Activated T-cell treated with anti-CD3 and anti-CD28 coated beads for 4 hours (primary cell): ENCODE data around the gene IQCK.
"Not testable (repeated sequence)": the region's sequence is repeated elsewhere in the genome, so short reads cannot be mapped to it uniquely, and the experiment has no call there.

ENCODE experiments used
- DNase-seq: peaks from one replicate; pipeline ENCODE4 v3.0.0-alpha.2; 2020

The IQCK gene

DNA sequence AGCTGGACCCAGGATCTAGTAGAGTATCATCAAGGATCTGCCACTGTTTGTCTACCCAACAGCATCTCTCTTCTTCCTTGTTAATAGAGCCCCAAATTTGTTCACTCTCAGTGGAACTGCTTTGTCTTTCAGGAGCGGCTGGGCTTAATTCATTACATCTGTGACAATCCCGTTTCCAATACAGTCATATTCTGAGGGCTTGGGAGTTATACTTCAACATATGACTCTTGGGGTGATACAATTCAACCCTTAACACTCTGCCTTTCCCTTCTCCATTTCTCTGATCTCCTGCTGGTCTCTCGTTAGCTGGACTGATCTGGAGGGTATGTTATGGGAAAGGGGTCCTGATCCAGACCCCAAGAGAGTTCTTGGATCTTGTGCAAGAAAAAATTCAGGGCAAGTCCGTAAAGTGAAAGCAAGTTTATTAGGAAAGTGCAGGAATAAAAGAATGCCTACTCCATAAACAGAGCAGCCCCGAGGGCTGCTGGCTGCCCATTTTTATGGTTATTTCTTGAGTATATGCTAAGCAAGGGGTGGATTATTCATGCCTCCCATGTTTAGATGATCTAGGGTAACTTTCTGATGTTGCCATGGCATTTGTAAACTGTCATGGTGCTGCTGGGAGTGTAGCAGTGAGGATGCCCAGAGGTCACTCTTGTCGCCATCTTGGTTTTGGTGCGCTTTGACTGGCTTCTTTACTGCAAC, 42.4 kb downstream of the IQCK start:
- no peak for DNase-seq

DNA sequence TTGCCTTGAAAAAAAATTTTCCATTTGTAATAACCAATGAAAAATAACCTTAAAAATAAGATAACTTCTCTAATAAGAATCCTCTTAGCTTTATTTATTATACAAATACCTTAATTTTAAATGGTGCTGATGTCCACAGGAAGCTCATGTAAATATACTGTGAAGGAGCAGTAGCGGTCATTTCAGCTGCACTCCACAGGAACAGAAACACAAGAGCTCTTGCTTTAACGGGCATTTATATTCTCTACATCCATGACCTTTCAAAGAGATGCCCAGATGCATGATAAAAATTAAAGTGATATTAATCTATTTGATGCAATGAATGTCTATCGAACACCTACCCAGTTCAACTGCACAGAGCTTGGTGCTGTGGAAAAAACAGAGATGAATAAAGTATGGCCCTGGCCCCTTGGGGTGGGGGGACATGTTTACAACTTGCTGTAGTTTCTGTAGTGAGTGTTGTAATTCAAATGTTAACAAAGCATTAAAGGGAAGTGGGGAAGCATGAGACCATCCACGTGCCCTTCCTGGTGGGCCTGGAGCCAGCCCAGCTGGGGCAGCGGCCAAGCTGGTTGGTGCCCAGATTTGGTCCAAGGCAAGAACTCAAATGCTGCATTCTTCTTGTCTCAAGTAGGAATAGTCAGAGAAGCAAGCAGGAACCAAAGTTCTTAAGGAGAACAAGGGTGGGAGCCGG, 47.9 kb downstream of the IQCK start:
- DNase-seq, result no peak

DNA sequence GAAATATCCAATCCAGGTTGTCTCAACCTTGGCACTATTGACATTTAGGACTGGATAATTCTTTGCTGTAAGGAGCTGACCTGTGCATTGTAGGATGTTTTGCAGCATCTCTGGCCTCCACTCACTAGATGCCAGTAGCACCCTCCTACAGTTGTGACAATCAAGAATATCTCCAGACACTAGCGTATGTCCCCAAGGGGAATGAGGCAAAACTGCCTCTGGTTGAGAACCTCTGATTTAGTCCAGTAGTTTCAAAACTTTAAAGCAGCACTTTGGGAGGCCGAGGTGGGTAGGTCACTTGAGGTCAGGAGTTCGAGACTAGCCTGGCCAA, 48.4 kb downstream of the IQCK start:
- DNase-seq, result no peak

DNA sequence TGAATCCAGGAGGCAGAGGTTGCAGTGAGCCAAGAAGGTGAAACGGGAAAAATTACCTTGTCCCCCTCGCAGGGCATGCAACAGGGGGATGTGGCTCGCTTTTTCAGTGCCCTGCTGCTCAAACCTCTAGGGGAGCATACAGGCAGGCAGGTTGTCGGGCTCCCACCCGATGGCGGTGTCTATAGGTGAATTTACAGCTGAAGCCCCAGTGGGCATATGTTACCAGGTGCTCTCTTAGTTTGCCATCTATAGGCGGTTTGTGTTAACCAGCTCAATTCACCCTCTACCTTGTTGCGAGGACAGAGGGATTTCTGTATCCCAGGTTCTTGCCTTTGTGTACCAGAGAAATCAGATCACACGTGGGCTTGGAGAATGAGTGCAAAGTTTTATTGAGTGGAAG, 48.9 kb downstream of the IQCK start:
- no peak for DNase-seq

DNA sequence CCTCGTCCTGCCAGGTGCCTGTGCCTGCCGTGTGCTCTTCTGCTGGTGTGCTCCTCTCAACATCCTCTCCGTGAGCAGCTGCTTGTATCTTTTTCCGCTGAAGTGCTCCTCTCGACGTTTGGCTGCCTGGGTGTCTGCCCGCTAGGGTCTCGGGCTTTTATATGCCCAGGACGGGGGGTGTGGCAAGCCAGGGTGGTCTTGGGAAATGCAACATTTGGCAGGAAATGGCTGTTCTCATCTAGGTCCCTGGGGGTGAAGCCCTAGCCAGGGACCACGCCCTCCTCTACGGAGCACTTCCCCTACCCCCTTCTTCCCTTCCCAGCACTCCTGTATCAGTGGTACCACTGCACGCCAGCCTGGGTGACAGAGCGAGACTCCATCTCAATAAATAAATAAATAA, 49.4 kb downstream of the IQCK start:
- DNase-seq, result no peak

DNA sequence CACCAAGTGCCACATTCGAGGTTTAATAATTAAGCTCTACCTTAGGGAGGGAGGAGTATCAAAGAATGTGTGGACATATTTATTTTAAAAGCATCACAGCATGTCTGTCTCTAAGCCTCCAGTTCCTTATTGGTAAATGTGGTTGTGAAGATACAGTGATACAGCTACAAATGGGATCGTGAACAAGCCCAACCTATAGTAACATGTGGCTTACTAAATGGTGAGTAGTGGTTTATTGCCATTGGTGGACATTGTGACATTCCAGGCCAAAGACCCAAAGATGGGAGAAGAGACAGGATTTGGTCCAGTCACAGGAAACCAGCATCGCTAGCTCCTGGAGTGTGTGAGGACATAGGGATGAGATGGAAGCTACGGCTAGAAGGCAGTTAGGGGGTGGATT, 51.2 kb downstream of the IQCK start:
- DNase-seq, result no peak

DNA sequence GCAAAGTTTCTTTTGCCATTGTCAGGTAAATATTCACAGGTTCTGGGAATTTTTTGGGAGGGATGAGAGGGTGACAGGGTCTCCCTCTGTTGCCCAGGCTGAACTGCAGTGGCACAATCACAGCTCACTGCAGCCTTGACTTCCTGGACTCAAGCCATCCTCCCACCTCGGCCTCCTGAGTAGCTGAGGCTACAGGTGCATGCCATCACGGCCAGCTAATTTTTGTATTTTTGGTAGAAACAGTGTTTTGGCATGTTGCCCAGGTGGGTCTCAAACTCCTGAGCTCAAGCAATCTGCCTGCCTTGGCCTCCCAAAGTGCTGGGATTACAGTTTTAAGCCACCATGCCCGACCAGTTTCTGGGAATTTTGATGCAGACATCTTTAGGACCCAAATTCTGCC, 53.0 kb downstream of the IQCK start:
- DNase-seq, result no peak

DNA sequence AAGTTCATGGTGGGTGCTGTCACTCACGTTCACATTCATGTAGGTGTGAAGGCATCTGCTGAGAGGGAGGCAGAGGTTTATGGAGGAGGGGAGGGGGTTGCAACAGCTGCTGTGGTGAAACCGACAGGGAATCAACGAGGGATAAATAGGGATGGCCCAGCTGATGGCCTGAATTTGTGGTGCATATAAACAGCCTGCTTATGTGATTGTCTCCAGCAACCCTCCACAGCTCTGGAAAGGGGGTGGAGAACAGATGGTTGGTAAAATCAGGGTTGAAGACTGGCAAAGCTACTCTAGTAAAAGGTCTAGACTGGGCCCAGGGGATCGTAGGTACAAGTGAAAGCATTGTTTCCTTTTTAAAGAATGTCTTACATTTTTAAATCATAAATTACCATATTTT, 53.7 kb downstream of the IQCK start:
- no peak for DNase-seq

DNA sequence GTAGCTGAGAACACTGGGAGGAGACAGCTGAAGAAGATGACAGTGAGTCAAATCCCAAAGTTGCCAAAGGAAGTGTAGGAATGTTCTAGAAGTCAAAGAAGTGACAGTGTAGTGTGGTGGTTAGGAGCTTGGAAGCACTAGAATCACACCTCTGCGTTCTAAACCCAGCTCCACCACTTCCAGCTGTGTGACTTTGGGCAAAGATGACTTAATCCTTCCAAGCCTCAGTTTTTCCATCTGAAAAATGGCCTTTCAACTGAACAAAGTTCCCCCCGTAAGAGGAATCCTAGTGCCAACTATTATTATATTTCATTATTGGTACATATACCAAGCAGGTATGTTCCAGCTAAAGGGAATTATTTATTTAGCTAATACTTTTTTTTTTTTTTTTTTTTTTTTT, 56.0 kb downstream of the IQCK start:
- no peak for DNase-seq

DNA sequence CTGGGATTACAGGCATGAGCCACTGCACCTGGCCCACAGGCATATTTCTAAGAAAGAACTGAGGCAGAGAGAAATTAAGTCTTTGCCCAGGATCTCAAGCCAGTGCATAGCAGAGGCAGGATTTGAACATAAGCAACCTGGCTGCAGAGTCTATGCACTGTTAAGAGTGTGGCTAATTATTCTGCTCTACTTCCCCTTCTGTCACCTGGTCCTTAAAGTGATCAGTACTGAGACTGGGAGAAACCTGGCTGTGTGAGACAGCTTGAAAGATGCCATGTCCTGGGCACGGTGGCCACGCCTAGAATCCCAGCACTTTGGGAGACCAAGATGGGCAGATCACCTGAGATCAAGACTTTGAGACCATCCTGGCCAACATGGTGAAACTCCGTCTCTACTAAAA, 58.1 kb downstream of the IQCK start:
- DNase-seq, result no peak

DNA sequence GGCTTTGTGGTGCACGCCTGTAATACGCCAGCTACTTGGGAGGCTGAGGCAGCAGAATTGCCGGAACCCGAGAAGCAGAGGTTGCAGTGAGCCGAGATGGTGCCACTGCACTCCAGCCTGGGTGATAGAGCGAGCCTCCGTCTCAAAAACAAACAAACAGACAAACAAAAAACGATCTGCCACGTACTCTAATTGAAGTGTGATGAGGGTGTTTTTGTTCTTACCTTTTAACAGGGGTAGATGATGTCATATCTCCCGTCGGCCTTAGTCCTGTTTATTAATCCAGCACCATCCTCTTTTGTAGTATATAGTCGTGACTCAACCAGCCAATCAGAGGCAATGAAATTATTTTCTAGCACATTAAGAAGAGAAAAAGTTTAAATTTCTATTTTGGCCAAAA, 58.5 kb downstream of the IQCK start:
- DNase-seq, result no peak

DNA sequence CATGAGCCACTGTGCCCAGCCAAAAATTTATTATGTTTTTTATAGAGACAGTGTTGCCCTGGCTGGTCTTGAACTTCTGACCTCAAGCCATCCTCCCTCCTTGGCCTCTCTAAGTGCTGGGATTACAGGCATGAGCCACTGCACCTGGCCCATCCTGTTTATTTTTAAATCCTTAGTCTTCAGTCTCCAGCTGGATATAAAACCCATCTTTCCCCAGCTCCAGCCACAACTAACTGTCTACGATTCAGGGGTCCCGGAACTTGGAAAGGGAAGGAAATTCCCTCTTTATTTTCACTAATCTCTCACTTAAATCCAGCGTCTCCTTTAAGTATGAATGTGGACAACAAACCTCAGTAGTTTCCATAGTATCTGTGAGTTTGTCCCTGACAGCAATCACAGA, 62.2 kb downstream of the IQCK start:
- no peak for DNase-seq

DNA sequence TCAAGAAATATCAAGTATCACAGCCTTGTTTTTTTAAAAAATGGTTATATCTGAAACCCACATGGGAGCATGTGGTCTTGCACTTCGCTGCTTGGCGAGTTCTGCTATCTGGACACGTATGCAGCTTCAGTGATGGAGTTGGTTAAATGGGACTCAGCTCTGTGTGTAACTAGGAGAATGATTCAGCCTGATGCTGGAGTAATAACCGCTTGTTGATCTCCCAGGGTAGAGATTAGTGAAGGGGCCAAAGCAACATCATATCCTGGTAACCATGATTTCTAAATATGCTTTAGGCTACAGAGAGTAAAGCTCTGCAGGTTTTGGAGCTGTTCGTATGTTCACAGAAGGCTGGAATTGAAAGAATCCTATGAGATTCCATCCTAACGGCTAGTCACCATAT, 63.2 kb downstream of the IQCK start:
- no peak for DNase-seq

DNA sequence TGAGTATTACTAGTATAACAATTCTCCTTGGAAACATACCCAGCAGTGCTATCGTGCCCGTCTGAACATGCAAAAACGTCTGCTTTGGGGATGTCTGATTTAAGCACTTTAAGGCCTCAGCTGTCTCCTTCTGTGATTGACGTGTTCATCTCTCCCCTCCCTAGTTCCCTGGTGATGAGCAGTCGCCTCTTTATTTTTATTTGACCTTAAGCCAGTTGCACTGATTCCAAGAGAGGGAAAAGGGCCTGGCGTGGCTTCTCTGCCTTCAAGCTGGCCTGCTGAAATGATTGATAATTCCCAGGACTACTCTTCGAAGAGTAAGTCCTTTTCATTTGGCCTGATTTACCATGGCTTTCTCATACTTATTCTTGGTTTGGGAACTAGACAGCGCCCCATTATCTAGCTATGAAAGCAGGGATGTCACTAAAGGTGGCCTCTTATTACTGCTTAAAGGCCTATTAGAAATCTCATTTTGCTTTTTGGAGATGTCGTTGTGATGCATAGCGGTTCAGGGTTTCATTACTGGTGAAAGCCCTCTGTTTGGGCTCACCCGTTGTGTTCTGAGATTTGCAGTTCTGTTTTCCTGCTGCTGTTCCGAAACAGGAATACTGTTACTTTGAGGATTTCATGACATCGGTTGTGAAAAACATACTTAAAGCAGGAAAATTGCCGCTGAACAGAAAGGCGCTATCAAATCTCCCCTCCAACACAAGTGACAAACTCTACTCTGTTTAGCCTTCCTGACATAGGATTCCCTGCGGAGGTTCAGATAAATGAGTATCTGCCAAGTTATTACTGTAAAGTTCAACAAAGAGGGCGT, 65.5 kb downstream of the IQCK start:
- no peak for DNase-seq

DNA sequence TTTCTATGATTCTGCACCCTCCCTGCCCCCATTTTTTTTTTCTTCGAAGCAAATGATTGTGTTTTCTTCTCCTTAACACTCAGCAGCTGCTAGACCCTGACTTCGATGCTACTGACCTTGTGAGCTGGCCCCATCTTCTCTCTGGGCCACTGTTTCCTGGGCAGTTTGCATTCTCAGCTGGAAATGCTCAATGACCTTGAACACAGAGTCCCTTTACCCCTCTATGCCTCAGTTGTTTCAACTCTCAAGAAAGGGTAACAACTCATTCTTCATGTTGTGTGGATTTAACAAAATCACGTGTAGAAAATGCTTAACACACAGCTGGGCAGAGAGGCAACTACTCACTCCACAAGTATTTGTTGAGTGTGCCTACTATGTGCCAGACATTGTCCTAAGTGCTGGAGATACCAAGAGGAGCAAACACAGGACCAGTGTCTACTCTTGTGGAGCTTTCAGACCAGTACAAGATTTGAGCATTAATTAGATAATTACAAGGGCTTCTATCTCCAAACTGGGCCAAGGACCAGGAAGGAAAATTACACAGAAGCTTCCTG, 66.2 kb downstream of the IQCK start:
- DNase-seq, result no peak

DNA sequence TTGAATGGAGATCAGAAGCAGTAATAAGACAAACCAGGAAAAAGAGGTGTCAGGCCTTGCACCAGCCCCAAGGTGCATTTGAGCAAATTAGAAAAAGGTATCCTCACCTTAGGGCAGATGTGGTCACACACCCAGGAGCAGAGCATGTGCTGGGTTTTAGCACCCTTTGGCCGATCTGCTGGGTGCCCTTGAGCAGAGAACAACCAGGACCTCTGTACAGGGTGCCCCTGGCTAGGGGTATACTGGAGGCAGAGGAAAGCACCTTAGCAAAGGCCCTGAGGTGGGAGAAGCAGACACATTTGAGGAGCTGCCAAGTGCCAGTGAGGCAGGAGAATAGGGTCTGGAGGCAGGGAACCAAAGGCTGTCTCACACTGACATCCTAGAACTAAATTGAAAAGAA, 67.0 kb downstream of the IQCK start:
- DNase-seq, result no peak

DNA sequence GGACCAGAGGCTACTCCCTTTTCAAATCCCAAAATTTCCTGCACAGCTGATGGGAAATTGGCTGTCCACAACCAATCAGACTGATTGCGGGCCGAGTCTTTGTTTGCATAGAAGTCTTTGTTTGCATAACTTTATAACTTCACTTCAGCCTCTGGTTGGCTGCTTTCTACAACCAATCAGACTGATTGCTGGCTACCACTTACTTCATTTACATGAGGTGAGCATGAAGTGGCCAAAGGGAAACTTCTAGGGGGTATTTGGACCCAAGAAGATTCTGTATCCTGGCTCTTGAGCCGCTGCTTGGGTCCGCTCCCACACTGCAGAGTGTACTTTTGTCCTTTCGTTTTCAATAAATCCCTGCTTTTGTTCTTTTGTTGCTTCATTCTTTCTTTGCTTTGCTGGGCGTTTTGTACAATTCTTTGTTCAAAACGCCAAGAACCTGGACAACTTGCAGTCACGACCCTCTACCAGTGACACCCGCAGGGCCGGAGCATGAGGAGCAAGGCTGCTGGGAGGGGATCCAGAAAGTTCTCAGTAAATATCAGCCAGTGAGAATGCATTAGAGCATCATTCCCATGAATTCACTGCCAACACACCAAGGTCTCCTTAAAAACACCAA, 67.5 kb downstream of the IQCK start:
- no peak for DNase-seq

DNA sequence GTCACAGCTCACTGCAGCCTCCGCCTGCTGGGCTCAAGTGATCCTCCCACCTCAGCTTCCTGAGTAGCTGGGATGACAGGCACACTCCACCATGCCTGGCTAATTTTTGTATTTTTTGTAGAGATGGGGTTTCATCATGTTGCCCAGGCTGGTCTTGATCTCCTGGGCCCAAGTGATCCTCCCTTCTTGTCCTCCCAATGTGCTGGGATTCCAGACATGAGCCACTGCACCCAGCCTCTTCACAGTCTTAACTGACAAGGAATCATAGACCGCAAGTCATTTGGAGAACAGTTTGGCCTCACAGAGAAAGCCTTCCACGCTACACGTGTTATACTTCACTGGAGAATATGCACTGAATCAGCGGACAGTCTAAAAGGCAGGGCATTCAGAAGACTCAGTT, 83.3 kb downstream of the IQCK start:
- DNase-seq, result not testable (repeated sequence)

DNA sequence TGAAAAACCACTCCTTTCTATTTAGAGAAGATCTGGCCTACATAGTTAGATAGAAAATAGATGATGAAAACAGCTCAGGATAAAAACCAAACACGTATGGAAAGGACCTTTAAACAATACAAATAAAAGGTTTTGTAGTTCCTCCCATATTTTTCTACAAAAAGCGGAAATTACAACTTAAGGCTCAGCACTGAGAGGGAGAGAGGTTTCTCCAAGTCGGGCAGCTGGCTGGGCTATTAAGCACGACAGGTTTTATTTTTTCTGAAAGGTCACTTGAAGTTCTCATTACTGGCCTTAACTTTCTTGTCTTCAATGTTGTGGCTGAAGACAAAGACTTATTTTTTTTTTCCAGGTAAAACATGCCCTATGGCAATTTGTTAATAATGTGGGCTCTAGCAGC, 83.8 kb downstream of the IQCK start:
- not testable (repeated sequence) for DNase-seq

DNA sequence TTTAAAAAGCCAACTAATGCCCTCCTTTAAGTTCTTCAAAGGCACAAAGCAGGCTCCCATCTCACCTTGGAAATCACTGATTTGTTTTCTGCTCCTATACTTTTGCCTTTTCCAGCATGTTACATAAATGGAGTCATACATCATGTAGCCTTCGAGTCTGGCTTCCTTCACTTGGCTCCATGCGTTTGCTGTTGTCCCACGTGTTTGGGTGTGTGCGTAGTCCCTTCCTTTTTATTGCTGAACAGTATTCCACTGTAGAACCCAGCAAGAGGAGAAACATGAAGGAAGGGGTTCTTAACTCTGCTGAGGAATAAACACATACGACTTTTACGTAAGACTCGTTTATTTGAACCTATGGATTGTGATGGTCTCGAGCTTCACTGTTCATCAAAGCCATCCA, 84.5 kb downstream of the IQCK start:
- DNase-seq, result no peak

DNA sequence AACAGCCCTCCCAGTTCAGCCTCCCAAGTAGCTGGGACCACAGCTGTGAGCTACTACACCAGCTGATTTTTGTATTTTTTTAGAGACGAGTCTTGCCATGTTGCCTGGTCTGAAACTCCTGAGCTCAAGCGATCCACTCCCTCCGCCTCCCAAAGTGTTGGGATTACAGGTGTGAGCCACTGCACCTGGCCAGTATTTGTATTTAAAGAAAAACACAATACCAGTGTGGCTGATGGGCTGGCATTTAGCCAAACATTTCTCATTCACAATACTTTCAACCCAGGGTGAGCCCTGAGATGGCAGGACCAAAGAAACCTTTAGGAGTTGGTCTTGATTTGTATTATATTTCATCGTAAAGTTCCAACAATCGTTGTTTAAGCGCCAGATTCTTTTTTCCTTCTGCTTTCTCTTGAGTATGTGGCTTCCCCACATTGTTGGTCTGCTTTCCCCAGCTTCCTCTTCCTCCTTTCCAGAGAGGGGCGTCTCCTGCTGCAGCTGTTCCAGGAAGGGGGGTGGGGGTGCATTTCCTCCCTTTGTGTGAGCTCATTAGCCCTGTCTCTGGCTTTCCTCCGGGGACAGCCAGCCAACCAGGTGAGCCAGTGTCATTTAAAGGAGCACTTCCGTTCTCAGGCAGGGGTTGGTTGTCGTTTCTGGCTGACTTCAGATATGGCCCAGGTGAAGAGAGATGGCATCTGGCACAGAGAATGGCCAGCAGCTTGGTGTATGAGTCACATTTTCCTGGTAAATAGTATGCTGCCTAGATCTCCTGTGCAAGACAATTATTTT, 86.7 kb downstream of the IQCK start:
- peak; percentile 1 for DNase-seq

DNA sequence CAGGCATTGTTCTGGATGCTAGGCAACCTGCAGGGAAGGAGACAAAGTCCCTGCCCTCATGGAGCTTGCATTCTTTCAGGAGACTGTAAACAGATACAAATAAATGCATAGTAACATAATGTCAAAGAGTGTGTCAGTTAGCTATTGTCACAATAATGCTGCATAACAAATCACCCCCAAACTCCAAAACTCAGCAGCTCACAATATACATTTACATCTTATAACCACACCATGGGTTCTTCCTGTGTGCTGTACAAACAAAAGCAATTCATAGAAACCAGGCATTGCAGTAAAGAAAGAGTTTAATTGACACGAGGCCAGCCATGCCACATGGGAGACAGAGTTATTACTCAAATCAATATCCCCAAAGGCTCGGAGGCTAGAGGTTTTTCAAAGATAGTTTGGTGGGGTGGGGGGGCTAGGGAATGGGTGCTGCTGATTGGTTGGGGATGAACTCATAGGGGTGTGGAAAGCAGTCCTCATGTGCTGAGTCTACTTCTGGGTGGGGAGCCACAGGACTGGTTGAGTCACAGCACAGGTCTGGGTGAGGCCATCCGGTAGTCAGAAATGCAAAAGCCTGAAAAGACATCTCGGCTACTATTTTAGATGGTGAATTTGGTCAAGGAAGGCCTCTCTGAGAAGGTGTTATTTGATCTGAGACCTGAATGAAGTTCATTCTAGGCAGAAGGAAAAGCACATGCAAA, 87.5 kb downstream of the IQCK start:
- DNase-seq, result no peak
